Stimulated activated CD4-positive, alpha-beta T cell treated with anti-CD3 and anti-CD28 coated beads, Interleukin-4, amount 100 ng/mL, for 4 hours (primary cell): ENCODE measurements around the gene PPARA.
"Not testable (repeated sequence)": the region's sequence is repeated elsewhere in the genome, so short reads cannot be mapped to it uniquely, and the experiment has no call there.

ENCODE experiments used
- DNase-seq, 2 experiments: peaks; one replicate each; pipeline ENCODE4 v3.0.0-alpha.2; 2020

PPARA gene

DNA sequence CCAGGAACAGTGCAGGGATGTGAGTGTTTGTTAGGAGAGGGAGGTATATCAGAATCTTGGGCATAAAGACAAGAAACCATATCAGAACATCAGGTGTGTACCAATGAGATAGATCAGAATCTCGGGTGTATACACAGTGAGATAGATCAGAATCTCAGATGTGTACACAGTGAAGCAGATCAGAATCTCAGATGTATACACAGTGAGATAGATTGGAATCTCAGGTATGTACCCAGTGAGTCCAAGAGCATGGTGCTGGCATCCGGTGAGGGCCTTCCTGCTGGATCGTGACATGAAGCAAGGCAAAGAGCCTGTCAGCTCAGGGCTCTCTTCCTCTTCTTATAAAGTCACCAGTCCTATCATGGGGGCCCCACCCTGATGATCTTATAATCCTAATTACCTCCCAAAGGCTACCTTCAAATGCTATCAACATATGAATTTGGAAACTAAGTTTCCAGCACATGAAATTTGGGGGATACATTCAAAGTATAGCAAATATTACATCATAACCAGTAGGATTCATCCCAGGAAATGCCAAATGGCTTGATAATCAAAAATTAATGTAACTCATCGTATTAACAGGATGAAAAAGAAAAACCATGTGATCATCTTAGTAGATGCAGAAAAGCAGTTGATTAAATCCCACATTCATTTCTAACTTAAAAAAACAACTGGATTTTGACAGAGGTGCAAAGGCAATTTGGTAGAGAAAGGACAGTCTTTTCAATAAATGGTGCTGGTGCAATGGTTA lies 28.6 kb downstream of the PPARA start:
- DNase-seq = no peak

DNA sequence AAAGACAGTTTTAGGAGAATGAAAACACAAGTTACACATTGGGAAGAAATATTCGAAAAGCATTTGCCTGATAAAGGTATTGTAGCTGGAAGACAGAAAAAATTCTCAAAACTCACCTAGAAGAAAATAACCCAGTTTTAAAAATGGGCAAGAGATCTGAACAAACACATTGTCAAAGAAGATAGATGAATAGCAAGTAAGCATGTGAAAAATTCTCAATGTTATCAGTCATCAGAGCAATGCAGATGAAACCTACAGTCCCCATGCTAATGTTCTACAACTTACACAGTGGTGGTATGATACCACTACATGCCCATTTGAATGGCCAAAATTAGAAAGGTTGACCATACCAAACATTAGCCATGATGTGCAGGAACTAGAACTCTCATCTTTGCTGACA lies 29.4 kb downstream of the PPARA start:
- DNase-seq = no peak

DNA sequence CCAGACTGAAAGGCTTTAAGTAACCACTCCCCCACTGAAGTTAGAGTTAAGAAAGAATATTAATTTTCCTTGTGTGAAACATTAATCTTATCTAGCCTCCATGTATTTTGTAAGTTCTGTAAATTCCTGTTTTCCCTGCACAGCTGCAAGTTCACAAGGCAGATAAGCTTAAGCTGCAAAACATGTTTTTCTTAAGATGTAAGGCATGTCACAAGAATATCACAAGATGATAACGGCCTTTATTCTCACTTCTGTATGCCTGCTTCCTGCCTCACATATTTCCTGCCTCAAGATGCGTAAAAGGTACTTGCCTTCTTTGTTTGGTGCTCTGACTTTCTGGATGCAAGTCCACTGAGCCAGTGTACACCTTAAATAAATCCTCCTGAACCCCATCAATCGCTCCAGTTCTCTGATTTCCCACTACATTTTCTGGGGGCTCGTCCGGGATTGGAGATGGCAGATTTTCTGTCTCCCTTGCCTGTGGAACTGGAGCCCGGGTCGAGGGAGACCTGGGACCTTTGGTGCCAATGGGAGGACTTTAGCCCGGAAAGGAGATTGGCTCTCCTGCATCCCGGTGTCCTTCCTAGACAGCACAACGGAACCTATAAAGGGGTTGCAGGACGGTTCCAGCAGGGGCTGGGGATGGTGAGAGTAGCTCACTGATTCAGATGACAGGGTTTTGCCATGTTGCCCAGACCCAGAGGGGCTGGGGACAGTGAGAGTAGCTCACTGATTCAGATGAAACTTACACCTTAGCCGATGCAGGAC lies 30.2 kb downstream of the PPARA start:
- no peak for DNase-seq

DNA sequence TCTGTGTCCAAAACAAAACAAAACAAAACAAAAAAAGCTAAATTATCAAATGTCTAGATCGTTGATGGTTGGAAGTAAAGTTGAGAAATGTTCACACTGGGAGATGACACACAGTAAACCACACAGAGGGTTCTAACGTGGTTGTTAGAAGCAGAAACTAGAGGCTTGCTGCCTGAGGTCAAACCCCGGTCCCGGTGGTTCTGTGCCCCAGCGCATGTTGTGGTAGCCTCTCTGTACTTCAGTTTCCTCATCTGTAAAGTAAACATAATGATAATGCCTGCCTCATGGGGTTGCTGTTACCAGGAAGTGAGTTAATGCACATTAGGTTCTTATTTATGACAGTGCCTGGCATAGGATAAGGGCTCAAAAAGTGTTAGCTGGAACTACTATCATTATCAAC lies 33.4 kb downstream of the PPARA start:
- no peak for DNase-seq

DNA sequence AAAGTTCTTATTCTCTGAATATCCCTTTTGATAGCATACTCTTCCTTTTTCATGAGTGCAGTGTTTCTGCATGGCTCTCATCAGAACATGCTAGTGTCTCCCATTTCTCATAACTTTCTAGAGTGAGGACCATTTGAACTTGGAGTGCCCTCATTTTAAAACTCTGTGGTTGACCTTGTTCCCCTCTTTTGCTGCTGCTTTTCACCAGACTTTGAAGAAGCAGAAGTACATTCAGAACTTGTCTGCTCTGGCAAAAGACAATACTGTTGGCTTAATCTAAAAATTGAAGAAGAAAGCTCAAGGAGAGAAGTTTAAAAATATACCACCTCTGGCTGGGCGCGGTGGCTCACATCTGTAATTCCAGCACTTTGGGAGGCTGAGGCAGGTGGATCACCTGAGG lies 35.0 kb downstream of the PPARA start:
- DNase-seq = no peak

DNA sequence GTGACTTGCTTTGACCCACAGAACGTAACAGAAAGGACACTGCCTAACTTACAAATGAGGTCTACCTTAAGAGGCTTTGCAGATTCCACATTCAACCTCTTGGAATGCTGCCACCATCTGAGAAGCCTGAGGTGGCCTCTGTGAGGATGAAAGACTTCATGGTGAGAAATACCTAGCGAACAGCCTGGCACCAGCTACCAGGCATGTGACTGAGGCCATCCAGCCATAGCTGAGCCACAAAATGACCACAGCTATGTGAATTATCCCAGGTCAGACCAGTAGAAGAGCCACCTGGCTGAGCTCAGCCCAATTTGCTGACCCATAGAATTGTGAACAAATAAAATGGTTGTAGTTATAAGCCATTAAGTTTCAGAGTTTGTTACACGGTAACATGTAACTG lies 37.5 kb downstream of the PPARA start:
- no peak for DNase-seq

DNA sequence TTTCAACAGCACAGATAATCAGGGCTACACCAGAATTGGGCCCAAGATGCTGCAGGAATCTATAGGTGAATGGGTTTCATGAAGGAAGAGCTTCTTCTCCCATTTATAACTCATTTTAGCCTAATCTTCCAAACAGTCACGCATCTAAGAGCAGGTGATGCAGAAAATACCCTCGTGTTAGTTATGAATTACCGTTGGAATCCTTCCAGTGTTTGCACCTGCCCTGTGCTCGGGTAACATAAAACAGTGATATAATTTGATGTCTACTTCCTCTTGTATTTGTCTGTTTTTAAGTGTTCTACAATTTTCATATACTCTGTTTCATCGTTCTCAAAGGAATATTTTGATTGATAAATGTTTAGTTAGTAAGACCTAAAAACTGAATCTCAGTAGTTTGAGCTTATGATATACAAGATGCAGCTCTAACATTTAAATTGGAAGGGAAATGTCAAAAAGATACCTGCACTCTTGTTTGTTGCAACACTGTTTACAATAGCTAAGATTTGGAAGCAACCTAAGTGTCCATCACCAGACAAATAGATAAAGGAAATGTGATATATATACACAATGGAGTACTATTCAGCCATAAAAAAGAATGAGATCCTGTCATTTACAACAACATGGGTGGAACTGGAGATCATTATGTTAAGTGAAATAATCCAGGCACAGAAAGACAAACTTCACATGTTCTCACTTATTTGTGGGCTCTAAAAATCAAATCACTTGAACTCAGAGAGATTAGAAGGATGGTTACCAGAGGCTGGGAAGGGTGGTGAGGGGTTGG lies 42.1 kb downstream of the PPARA start:
- no peak for DNase-seq

DNA sequence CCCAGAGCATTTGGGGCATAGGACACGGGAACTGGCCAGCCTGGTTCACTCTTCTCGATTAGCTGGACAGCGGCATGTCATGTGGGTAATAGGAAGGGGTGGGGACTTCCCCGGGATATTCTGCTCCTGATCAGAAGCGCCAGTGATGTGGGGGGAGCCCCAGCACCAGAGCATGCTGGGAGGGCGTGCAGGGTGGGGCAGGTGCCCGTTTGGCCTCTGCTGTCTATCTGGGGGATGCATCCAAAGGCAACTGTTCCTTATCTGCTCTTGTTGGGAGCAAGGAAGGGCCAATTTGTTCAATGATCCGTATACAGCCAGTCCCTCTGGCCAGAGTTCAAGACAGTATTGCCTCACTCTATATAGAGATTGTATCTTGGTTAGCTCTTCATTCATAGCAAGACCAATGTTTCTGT lies 43.6 kb downstream of the PPARA start:
- no peak for DNase-seq

DNA sequence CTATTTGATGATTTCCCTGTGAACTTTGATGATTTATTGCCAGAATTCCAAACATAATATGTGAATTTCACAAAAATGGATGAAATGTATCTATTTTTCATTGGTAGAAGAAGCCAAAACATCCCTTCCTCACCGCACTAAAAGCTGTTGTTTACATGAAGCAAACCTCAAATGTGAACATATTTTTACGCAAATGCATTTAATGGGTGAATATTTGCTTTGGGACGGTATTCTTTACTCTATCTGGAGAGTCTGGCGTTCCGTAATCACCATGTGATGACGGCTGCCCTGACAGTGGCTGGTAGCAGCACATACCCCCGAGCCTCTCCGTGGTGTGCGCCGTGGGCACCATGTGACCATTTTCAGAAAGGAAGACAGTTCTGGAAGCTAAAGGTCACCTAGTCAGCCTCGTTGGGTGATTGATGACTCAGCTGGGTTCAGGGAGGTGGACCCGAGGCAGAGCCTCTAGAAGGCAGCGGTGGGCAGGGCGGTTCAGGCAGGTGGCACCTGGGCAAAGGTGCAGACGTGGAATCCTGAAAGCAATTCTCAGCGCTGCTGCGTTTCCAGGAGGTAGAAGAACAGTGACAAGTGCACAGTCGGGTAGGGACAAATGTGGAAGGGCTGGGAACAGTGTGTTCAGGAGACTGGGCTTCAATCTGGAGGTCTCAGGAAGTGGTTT lies 45.3 kb downstream of the PPARA start:
- DNase-seq = no peak

DNA sequence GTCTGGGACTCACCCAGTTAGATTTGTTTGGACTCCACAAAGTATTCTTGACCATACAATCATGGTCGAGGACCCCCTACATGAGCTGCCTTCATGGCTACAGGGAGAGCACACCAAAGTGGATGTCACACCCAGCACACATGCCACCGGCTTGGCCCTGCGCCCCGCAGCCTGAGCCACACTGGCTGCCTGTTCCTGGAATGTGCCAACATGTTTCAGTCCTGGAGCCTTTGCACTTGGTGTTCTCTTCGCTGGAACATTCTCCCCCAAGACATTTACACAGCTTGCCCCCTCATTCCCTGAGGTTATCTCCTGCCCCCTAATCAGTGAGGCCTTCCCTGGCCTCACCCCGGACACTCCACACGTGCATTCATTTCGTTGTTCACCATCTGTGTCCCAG lies 46.0 kb downstream of the PPARA start:
- no peak for DNase-seq

DNA sequence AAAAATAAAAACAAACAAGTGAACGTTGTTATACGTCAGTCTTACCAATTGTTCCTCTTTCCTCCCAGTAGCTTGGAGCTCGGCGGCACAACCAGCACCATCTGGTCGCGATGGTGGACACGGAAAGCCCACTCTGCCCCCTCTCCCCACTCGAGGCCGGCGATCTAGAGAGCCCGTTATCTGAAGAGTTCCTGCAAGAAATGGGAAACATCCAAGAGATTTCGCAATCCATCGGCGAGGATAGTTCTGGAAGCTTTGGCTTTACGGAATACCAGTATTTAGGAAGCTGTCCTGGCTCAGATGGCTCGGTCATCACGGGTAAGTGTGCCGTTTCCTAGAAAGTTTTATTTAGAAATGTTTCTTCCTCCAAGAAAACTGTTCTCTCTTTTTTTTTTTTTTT lies 47.9 kb downstream of the PPARA start:
- DNase-seq = no peak

DNA sequence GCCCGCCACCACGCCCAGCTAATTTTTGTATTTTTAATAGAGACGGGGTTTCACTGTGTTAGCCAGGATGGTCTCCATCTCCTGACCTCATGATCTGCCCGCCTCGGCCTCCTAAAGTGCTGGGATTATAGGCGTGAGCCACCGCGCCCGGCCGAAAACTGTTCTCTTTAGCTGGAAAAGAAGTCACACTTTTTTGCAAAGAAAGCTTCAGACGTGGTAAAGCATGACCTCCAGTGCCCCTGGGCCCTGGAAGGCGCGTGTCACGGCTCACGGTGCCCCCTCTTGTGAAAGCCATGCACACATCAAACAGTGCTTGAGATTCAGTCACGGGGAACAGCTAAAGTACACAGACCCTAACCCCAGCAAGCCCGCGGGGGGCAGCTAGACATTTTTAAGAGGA lies 48.5 kb downstream of the PPARA start:
- not testable (repeated sequence) for DNase-seq

DNA sequence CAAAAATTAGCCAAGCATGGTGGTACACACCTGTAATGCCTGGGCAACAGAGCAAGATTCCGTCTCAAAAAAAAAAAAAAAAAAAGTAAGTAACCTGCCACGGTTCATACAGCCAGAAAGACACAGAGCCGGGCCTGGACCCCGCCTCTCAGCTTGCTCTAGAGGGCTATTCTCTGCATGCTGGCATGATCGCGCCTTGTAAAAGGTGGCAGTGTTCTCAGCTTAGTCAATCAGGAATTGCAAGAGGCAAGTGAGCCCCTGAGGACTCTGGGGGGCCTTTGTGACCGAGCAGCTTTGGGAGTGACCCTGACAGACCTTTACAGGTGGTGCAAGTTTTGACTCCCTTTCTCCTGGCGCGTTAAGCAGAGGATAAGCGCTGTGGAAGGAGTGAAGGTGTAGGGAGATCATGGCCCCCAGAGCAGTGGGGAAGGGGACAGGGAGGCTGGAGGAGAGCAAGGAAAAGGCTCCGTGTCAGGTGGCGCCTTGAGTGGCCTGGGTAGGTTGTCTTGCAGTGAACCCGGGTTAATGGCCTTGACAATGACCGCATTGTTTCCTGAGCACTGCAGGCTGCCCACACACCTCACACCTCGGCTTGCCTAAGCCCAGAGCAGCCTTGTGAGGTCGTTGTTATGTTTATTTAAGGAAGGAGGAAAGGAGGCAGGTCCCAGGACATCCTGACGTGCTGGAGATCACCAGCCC lies 50.9 kb downstream of the PPARA start:
- no peak for DNase-seq

DNA sequence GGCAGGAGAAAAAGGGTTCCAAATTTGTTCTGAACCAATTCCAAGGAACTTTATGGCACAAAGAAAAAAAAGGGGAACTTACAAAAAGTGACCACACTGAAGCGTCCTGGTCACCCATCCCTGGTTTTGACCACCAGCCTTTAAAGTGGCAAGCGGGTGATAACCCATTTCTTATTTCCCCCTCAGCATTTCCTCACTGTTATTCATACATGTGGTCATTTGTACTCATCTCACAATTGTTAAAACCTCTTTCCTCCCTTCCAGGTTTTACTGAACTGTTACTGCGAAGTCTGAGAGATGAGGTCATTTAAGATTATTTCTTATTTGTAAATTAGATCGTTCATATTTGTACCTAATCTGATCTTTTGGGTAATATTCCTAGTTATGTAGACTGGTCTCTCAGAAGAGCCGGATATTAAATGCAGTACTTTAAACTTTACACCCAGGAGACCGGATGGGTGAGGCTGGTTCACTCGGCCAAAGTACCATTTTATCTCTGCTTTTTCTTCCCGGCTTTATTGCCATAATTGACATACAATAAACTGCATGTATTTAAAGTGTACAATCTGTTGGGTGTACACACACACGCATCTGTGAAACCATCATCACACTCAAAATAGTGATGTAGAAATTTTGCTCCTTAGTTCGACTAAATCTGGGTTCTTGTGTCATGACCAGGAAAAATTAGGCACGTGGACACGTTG lies 52.7 kb downstream of the PPARA start:
- DNase-seq = no peak

DNA sequence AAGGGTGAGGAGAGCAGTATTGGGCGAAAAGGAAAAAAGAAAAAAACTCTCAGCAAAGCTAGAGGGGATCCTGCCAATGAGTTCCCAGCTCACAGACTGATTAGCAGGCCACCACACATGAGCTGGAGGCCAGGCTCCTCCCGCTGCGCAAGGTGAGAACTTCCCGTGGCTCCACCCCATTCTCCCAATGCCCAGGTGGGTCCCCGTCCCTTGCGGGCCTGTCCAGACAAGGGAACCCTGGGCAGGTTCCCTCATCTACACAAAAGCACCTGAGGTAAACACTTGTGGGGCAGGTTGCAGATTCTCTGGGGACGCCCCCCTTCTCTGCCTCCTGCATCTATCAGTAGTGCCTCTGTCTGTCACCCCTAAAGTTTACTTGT lies 53.3 kb downstream of the PPARA start:
- no peak for DNase-seq

DNA sequence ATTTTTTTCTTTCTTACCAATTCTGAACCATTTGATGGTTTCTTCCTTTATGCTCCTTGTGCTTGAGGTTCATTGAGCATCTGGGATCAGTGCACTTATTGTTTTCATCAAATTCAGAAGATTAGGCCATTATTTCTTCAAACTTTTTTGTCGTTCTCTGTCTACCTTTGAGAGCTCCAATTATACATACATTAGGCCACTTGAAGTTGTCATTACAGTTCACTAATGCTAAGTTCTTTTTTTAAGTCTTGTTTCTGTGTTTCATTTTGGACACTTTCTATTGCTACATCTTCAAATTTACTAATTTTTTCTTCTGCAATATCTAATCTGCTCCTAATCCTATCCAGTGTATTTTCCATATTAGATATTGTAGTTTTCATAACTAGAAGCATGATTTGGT lies 58.9 kb downstream of the PPARA start:
- DNase-seq = no peak

DNA sequence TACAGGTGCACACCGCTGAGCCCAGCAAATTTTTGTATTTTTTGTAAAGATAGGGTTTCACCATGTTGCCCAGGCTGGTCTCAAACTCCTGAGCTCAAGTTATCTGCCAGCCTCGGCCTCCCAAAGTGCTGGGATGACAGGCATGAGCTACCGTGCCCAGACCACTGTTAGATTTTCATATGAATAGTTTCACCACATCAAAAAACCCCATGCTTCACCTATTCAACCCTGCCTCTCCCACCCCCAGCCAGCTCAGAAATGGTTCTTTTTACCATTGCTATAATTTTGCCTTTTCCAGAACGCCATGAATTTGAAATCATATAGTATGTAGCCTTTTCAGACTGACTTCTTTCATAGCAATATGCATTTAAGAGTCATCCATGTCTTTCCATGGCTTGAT lies 61.9 kb downstream of the PPARA start:
- no peak for DNase-seq

DNA sequence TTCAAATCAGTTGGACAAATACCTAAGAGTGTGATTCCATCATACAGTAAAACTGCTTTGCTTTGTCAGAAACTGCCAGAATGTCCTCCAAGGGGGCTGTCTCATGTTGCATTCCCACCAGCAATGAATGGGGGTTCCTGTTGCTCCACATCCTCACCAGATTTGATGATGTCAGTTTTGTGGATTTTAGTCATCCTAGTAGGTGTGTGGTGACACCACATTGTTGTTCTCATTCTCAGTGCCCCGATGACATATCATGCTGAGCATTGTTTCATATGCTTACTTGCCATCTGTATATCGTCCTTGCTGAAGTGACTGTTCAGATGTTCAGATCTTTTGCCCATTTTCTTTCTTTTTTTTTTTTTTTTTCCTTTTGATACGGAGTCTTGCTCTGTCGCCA lies 62.7 kb downstream of the PPARA start:
- DNase-seq = no peak

DNA sequence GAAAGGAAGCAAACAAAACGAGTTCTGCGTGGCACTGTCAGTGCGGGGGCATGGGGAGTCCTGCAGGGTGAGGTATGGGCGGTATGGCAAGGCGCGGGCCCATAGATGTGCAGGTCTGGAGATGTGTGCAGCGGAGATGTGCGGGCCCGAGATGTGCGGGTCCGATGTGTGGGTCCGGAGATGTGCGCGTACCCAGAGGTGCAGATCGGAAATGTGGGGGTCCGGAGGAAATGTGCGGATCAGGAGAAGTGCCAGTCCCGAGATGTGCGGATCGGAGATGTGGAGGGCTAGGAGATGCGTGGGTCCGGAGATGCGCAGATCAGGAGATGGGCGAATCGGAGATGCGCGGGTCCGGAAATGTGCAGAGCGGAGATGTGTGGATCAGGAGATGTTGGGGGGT lies 63.8 kb downstream of the PPARA start:
- DNase-seq = no peak

DNA sequence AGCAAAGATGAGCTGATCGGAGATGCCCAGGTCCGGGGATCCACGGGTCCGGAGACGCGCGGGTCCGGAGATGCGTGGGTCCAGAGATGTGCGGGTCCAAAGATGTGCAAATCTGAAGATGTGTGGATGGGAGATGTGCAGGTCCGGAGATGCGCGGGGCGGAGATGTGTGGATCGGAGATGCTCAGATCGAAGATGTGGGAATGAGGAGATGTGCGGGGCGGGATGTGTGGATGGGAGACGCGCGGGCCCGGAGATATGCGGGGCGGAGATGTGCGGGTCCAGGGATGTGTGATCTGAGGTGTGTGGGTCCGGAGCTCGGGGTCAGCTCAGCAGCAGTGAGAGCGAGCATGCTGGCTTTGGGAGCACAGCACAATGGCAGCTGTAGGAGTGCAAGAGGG lies 64.3 kb downstream of the PPARA start:
- no peak for DNase-seq

DNA sequence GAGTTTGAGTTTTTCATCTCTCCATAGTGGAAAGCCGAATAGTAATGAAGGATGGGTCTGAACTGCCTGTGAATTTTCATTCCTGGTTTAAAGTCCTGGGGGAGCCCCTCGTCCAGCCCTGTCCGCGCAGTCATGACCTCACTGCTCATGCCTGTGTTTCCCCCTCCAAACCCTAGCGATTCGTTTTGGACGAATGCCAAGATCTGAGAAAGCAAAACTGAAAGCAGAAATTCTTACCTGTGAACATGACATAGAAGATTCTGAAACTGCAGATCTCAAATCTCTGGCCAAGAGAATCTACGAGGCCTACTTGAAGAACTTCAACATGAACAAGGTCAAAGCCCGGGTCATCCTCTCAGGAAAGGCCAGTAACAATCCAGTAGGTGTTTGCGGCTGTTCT lies 69.3 kb downstream of the PPARA start:
- DNase-seq = no peak

DNA sequence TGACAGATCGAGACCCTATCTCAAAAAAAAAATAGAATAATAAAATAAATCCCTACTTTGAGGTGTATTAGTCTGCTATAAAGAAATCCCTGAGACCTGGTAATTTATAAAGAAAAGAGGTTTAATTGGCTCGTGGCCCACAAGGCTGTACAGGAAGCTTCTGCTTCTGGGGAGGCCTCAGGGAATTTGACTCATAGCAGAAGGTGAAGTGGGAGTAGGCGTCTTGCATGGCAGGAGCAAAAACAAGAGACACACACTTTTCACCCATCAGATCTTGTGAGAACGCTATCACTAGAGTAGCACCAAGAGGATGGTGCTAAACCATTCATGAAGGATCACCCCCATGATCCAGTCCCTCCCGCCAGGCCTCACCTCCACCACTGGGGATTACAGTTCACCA lies 70.6 kb downstream of the PPARA start:
- DNase-seq = no peak
